H9 (cell line): ENCODE measurements around the gene TSC2. TPM values are rescaled to one million over a fixed set of nuclear protein-coding genes. Genes with fewer than 3 reads are reported as not detected.

Source experiments
- DNase-seq: peaks from one replicate; pipeline ENCODE4 v3.0.0-alpha.2; 2017
- H2AFZ ChIP-seq: one replicate; pipeline ENCODE4 v1.6.1; 2013; ENCODE audit warnings: mild to moderate bottlenecking, low read length, control low read depth, moderate library complexity
- H2AK5ac ChIP-seq: 2 replicates; pipeline ENCODE4 v1.6.1; 2013; ENCODE audit warnings: low read length, control low read depth, mixed read lengths; ENCODE audit not compliant: insufficient read length
- H2BK120ac ChIP-seq: one replicate; pipeline ENCODE4 v1.6.1; 2013; ENCODE audit warnings: low read depth, mild to moderate bottlenecking, low read length, control low read depth, inconsistent platforms; ENCODE audit not compliant: poor library complexity, severe bottlenecking
- H2BK12ac ChIP-seq: 2 replicates; pipeline ENCODE4 v1.6.1; 2013; ENCODE audit warnings: low read length, control low read depth, mixed read lengths, low read depth; ENCODE audit not compliant: insufficient read length
- H2BK15ac ChIP-seq: 2 replicates; pipeline ENCODE4 v1.6.1; 2013; ENCODE audit warnings: low read depth, low read length, control low read depth
- H2BK20ac ChIP-seq: one replicate; pipeline ENCODE4 v1.6.1; 2013; ENCODE audit warnings: low read depth, mild to moderate bottlenecking, low read length, control low read depth, inconsistent platforms; ENCODE audit not compliant: poor library complexity, severe bottlenecking
- H2BK5ac ChIP-seq: 2 replicates; pipeline ENCODE4 v1.6.1; 2013; ENCODE audit warnings: low read length, control low read depth, mixed read lengths; ENCODE audit not compliant: insufficient read length
- H3K14ac ChIP-seq: 2 replicates; pipeline ENCODE4 v1.6.1; 2013; ENCODE audit warnings: low read length, control low read depth; ENCODE audit not compliant: insufficient read depth
- H3K18ac ChIP-seq: 2 replicates; pipeline ENCODE4 v1.6.1; 2013; ENCODE audit warnings: low read depth, mild to moderate bottlenecking, mixed read lengths, low read length, control low read depth; ENCODE audit not compliant: insufficient read length
- H3K23ac ChIP-seq: 2 replicates; pipeline ENCODE4 v1.6.1; 2013; ENCODE audit warnings: low read length, control low read depth, mixed read lengths, low read depth; ENCODE audit not compliant: insufficient read length
- H3K23me2 ChIP-seq: 2 replicates; pipeline ENCODE4 v1.6.1; 2013; ENCODE audit warnings: low read depth, mild to moderate bottlenecking, mixed read lengths, low read length, control low read depth; ENCODE audit not compliant: insufficient read length, poor library complexity, severe bottlenecking
- H3K27ac ChIP-seq: 2 replicates; pipeline ENCODE4 v1.5.1; 2013; ENCODE audit warnings: low read length, control low read depth, mixed read lengths, low read depth; ENCODE audit not compliant: insufficient read length
- H3K27me3 ChIP-seq: 2 replicates; pipeline ENCODE4 v1.6.1; 2013; ENCODE audit warnings: low read length, control low read depth, inconsistent platforms; ENCODE audit not compliant: insufficient read depth
- H3K4ac ChIP-seq: 2 replicates; pipeline ENCODE4 v1.6.1; 2013; ENCODE audit warnings: low read depth, mild to moderate bottlenecking, control low read depth, inconsistent platforms, low read length, moderate library complexity
- H3K4me1 ChIP-seq: 2 replicates; pipeline ENCODE4 v1.6.1; 2013; ENCODE audit warnings: low read length, control low read depth, inconsistent platforms; ENCODE audit not compliant: insufficient read depth
- H3K4me2 ChIP-seq: 2 replicates; pipeline ENCODE4 v1.6.1; 2013; ENCODE audit warnings: low read length, control low read depth, mixed read lengths; ENCODE audit not compliant: insufficient read length, insufficient read depth
- H3K56ac ChIP-seq: 2 replicates; pipeline ENCODE4 v1.6.1; 2013; ENCODE audit warnings: low read depth, mild to moderate bottlenecking, mixed read lengths, low read length, control low read depth; ENCODE audit not compliant: insufficient read length
- H3K79me1 ChIP-seq: 2 replicates; pipeline ENCODE4 v1.6.1; 2013; ENCODE audit warnings: low read depth, mild to moderate bottlenecking, moderate library complexity, low read length, control low read depth, inconsistent platforms; ENCODE audit not compliant: insufficient read depth, poor library complexity, severe bottlenecking
- H3K79me2 ChIP-seq: 2 replicates; pipeline ENCODE4 v1.6.1; 2013; ENCODE audit warnings: low read length, control low read depth, inconsistent platforms; ENCODE audit not compliant: insufficient read depth
- H3K9ac ChIP-seq: 2 replicates; pipeline ENCODE4 v1.6.1; 2013; ENCODE audit warnings: low read length, control low read depth, mixed read lengths; ENCODE audit not compliant: insufficient read length; ENCODE audit errors: extremely low read depth
- H3K9me3 ChIP-seq: one replicate; pipeline ENCODE4 v1.6.1; 2013; ENCODE audit warnings: low read depth, low read length, inconsistent platforms; ENCODE audit not compliant: control insufficient read depth
- H3T11ph ChIP-seq: one replicate; pipeline ENCODE4 v1.6.1; 2013; ENCODE audit warnings: mild to moderate bottlenecking, low read length, control low read depth, inconsistent platforms
- H4K20me1 ChIP-seq: one replicate; pipeline ENCODE4 v1.6.1; 2013; ENCODE audit not compliant: control insufficient read depth, insufficient read length, insufficient read depth
- H4K5ac ChIP-seq: 2 replicates; pipeline ENCODE4 v1.6.1; 2013; ENCODE audit warnings: low read depth, mild to moderate bottlenecking, mixed read lengths, low read length, control low read depth; ENCODE audit not compliant: insufficient read length
- H4K8ac ChIP-seq: replicated peaks from 2 replicates; pipeline ENCODE4 v1.6.1; 2013; ENCODE audit warnings: low read length, control low read depth, mixed read lengths, low read depth; ENCODE audit not compliant: insufficient read length
- H4K91ac ChIP-seq: 2 replicates; pipeline ENCODE4 v1.6.1; 2013; ENCODE audit warnings: low read depth, mild to moderate bottlenecking, moderate library complexity, mixed read lengths, low read length, control low read depth; ENCODE audit not compliant: insufficient read length
- H3K27ac Mint-ChIP-seq, 3 experiments: 2 replicates in 2 of 3; 3 replicates in 1 of 3; pipeline ENCODE4 v1.8.0; 2020 to 2021; ENCODE audit warnings: mixed read lengths in 3 of 3, mild to moderate bottlenecking in 1 of 3, moderate library complexity in 1 of 3
- H3K27me3 Mint-ChIP-seq: 2 replicates; pipeline ENCODE4 v1.8.0; 2021; ENCODE audit warnings: low read depth, mild to moderate bottlenecking, moderate library complexity, mixed read lengths
- H3K36me3 Mint-ChIP-seq, 3 experiments: 2 replicates in 2 of 3; 3 replicates in 1 of 3; pipeline ENCODE4 v1.8.0; 2020 to 2021; ENCODE audit warnings: low read depth in 3 of 3, mixed read lengths in 3 of 3; ENCODE audit not compliant: insufficient read depth in 1 of 3
- H3K4me1 Mint-ChIP-seq, 2 experiments: 2 replicates each; pipeline ENCODE4 v1.8.0; 2020; ENCODE audit warnings: mixed read lengths in 2 of 2
- H3K4me3 Mint-ChIP-seq, 2 experiments: 2 replicates in 1 of 2; 3 replicates in 1 of 2; pipeline ENCODE4 v1.8.0; 2020 to 2021; ENCODE audit warnings: mild to moderate bottlenecking in 2 of 2, mixed read lengths in 2 of 2, moderate library complexity in 1 of 2
- H3K9me3 Mint-ChIP-seq, 2 experiments: 2 replicates in 1 of 2; 3 replicates in 1 of 2; pipeline ENCODE4 v1.8.0; 2020; ENCODE audit warnings: mild to moderate bottlenecking in 2 of 2, mixed read lengths in 2 of 2, moderate library complexity in 1 of 2
- WGBS: extraction: QIAGEN DNeasy Blood & Tissue Kit; methylation state at CpG from one replicate; pipeline ENCODE4 v1.1.7; 2013; ENCODE audit warnings: missing lambda C conversion rate, low lambda C conversion rate, mixed read lengths; ENCODE audit not compliant: insufficient read length; ENCODE audit errors: extremely low coverage; 5-methylcytosine and 5-hydroxymethylcytosine counted together
- long read RNA-seq: library from polyadenylated mRNA; unstranded; transcript quantifications from one replicate; pipeline ENCODE4 v2.0.0, GENCODE V29; 2020
- total RNA-seq: library from RNA; stranded (reverse); gene quantifications from 2 replicates; pipeline ENCODE4 v1.2.1, GENCODE V29; 2021
- TF ChIP-seq, protein P1 (sequence below): fragments of 200-600 bp; sonication (generic); conservative IDR thresholded peaks from 3 replicates; pipeline ENCODE4 v1.8.0; 2021; ENCODE audit warnings: antibody characterized with exemption, mild to moderate bottlenecking

TSC2 gene
- total RNA-seq: 122 and 125 TPM in 2 replicates
- long read RNA-seq, full-length matches to known transcripts: 35 of 106 reads
- long read RNA-seq, partial matches to known transcripts: 41 of 106 reads
- long read RNA-seq, other reads (novel, unspliced or antisense): 30 of 106 reads

DNA sequence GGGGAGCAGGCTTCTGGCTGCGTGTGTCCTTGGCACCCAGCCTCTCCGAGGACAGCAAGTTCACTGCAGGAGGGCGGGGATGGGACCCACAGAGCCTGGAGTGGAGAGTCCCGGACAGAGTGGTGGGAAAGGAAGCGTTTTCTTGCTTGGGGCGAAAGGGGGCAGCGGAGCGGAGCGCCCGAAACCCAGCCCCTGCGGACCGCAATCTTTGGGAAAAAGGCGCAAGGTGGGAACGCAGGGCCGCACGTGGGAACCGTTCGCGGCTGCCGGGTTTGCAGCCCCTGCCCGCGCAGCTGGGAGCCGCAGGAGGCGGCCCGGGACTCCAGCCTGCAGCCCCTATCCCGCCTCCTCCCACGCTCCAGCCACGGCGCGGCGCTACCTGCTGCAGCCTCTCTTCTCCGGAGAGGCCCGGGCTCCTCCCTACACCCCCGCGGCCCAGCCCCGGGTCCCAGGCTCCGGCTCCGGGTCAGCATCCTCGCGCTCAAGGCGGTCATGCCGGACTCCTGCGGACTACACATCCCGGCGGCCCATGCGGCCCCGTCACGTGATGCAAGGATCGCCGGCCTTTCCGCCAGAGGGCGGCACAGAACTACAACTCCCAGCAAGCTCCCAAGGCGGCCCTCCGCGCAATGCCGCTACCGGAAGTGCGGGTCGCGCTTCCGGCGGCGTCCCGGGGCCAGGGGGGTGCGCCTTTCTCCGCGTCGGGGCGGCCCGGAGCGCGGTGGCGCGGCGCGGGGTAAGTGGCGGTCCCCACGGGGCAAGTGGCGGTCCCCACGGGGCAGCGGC lies at the start of gene TSC2, which contains the start of gene NTHL1:
Gene TSC2 (plus strand): TSS at position 656 of the 786 bp plus-strand sequence. CDS start 631 bp downstream, outside the sequence.
Gene NTHL1 (minus strand): TSS at position 505 of the 786 bp plus-strand sequence. CDS start 11 bp downstream, at position 494.
- no peak within 1 kb of the TSS for H2BK20ac ChIP-seq
- no peak within 1 kb of the TSS for H2AFZ ChIP-seq
- H3K23ac ChIP-seq: no peak within 1 kb of the TSS
- no peaks in the 10 kb centered on the region for H3K9me3 ChIP-seq
- H3K23me2 ChIP-seq: peaks cover 11% of the 10 kb centered on the region
- TF ChIP-seq, protein P1, sequence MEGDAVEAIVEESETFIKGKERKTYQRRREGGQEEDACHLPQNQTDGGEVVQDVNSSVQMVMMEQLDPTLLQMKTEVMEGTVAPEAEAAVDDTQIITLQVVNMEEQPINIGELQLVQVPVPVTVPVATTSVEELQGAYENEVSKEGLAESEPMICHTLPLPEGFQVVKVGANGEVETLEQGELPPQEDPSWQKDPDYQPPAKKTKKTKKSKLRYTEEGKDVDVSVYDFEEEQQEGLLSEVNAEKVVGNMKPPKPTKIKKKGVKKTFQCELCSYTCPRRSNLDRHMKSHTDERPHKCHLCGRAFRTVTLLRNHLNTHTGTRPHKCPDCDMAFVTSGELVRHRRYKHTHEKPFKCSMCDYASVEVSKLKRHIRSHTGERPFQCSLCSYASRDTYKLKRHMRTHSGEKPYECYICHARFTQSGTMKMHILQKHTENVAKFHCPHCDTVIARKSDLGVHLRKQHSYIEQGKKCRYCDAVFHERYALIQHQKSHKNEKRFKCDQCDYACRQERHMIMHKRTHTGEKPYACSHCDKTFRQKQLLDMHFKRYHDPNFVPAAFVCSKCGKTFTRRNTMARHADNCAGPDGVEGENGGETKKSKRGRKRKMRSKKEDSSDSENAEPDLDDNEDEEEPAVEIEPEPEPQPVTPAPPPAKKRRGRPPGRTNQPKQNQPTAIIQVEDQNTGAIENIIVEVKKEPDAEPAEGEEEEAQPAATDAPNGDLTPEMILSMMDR: peak; percentile 32; the same call in 1 of the 3 replicates
- H3K27ac ChIP-seq: no peak within 1 kb of the TSS
- WGBS: no CpG with 5 or more reads among the region's 81 CpGs
- H3K36me3 Mint-ChIP-seq: peaks cover 4 to 20% (median 19%) of the 10 kb centered on the region in 3 experiments; a peak in 6 of 7 replicates
- no peak within 1 kb of the TSS for H3T11ph ChIP-seq
- H3K4me1 ChIP-seq: 0 out of 2 replicates have a peak, but pooled peaks cover 3% of the 10 kb centered on the region
- H4K20me1 ChIP-seq: no peaks in the 10 kb centered on the region
- H3K14ac ChIP-seq: no peak within 1 kb of the TSS; the same call in 1 of the 2 replicates
- no peak within 1 kb of the TSS for H2BK12ac ChIP-seq
- no peak within 1 kb of the TSS for H2BK5ac ChIP-seq
- no peaks in the 10 kb centered on the region for H3K9me3 Mint-ChIP-seq
- peak within 1 kb of the TSS in 1 of 3 experiments; percentile 22; a peak in 1 of 7 replicates for H3K27ac Mint-ChIP-seq
- H4K91ac ChIP-seq: no peak within 1 kb of the TSS
- H3K4me3 Mint-ChIP-seq: peak within 1 kb of the TSS; percentile 89 to 95
- H2BK120ac ChIP-seq: no peak within 1 kb of the TSS
- no peak within 1 kb of the TSS for H3K18ac ChIP-seq
- DNase-seq: peak; percentile 98
- no peak within 1 kb of the TSS for H4K8ac ChIP-seq
- no peak within 1 kb of the TSS for H3K4ac ChIP-seq
- no peak within 1 kb of the TSS for H3K56ac ChIP-seq
- peak within 1 kb of the TSS; percentile 46 for H3K9ac ChIP-seq
- H3K4me2 ChIP-seq: peak within 1 kb of the TSS; percentile 82
- H2BK15ac ChIP-seq: no peak within 1 kb of the TSS
- H3K79me2 ChIP-seq: no peaks in the 10 kb centered on the region
- no peak within 1 kb of the TSS for H4K5ac ChIP-seq
- H3K79me1 ChIP-seq: no peaks in the 10 kb centered on the region
- H3K27me3 Mint-ChIP-seq: no peaks in the 10 kb centered on the region
- peaks cover 10 to 18% of the 10 kb centered on the region in 2 experiments for H3K4me1 Mint-ChIP-seq
- H3K27me3 ChIP-seq: no peaks in the 10 kb centered on the region
- H2AK5ac ChIP-seq: no peak within 1 kb of the TSS
